GM06990 (cell line): ENCODE data around the gene NISCH.
A peak's percentile ranks its signal among the peaks of the same experiment; 100 is the strongest.

Experiments used
- DNase-seq: peaks from one replicate; pipeline ENCODE4 v3.0.0-alpha.2; 2011; ENCODE audit not compliant: insufficient read length; ENCODE audit errors: extremely low read depth
- H3K27me3 ChIP-seq: replicated peaks from 2 replicates; pipeline ENCODE4 v1.6.0; 2011; ENCODE audit warnings: low read length; ENCODE audit not compliant: control insufficient read depth, insufficient read depth
- H3K36me3 ChIP-seq: 2 replicates; pipeline ENCODE4 v1.5.1; 2011; ENCODE audit warnings: low read length; ENCODE audit not compliant: control insufficient read depth, insufficient read depth
- H3K4me3 ChIP-seq: replicated peaks from 2 replicates; pipeline ENCODE4 v1.5.1; 2011; ENCODE audit warnings: low read depth, mild to moderate bottlenecking, control low read depth, low read length
- TF ChIP-seq, protein P1 (sequence below): IDR thresholded peaks from 2 replicates; pipeline ENCODE4 v1.5.1; 2011; ENCODE audit warnings: low read length, control low read depth, mild to moderate bottlenecking, inconsistent platforms; ENCODE audit not compliant: insufficient read depth, poor library complexity, severe bottlenecking

The NISCH gene

GRCh38 chr3:52532838-52533622, 77.6 kb downstream of the NISCH start:
- Histone ChIP-seq H3K4me3 (peak overlapping the region; percentile 74), H3K27me3 (no peaks in the 10 kb centered on the region), H3K36me3 (peaks cover 3% of the 10 kb centered on the region)
- DNase-seq, result peak; percentile 49
- TF ChIP-seq, protein P1, sequence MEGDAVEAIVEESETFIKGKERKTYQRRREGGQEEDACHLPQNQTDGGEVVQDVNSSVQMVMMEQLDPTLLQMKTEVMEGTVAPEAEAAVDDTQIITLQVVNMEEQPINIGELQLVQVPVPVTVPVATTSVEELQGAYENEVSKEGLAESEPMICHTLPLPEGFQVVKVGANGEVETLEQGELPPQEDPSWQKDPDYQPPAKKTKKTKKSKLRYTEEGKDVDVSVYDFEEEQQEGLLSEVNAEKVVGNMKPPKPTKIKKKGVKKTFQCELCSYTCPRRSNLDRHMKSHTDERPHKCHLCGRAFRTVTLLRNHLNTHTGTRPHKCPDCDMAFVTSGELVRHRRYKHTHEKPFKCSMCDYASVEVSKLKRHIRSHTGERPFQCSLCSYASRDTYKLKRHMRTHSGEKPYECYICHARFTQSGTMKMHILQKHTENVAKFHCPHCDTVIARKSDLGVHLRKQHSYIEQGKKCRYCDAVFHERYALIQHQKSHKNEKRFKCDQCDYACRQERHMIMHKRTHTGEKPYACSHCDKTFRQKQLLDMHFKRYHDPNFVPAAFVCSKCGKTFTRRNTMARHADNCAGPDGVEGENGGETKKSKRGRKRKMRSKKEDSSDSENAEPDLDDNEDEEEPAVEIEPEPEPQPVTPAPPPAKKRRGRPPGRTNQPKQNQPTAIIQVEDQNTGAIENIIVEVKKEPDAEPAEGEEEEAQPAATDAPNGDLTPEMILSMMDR, result no peak

DNA sequence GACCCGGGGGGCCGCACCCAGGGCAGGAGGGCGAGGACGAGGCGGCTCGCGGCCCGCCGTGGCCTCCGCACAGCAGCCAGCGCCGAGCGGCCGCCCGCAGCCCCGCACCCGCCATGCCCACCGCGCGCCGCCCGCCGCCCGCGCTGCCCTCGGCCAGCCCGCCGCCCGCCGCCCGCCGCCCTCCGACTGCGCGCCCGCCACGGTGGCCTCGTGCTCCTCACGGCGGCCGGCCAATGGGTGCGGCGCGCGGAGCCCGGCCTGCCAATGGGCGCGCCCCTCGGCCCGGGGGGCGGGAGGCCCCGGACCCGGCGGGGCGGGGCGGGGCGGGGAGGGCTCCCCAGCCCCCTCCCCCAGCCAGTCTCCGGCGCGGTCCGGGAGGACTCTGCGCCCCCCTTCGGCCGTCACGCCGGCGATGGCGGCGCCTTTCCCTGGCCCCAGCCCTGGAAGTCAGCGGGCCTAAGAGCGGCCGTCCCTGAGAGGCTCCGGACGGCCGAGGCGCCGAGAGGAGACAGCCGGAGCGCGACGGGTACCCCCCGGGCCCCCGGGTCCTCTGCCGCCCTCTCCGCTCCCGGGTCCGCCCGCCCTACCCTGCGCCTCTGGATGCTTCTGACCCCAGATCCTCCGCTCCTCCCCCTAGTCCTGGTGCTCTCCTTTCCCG, 78.3 kb downstream of the NISCH start, which contains the start of gene NT5DC2:
Gene NT5DC2, minus strand, starts transcription at position 235 of the 658 bp plus-strand sequence. Its CDS starts 120 bp downstream, at position 115.
- TF ChIP-seq, protein P1, result peak; percentile 2
- Histone ChIP-seq H3K4me3 (peak within 1 kb of the TSS; percentile 74), H3K36me3 (peaks cover 2% of the 10 kb centered on the region), H3K27me3 (no peaks in the 10 kb centered on the region)
- peak; percentile 77 for DNase-seq

DNA sequence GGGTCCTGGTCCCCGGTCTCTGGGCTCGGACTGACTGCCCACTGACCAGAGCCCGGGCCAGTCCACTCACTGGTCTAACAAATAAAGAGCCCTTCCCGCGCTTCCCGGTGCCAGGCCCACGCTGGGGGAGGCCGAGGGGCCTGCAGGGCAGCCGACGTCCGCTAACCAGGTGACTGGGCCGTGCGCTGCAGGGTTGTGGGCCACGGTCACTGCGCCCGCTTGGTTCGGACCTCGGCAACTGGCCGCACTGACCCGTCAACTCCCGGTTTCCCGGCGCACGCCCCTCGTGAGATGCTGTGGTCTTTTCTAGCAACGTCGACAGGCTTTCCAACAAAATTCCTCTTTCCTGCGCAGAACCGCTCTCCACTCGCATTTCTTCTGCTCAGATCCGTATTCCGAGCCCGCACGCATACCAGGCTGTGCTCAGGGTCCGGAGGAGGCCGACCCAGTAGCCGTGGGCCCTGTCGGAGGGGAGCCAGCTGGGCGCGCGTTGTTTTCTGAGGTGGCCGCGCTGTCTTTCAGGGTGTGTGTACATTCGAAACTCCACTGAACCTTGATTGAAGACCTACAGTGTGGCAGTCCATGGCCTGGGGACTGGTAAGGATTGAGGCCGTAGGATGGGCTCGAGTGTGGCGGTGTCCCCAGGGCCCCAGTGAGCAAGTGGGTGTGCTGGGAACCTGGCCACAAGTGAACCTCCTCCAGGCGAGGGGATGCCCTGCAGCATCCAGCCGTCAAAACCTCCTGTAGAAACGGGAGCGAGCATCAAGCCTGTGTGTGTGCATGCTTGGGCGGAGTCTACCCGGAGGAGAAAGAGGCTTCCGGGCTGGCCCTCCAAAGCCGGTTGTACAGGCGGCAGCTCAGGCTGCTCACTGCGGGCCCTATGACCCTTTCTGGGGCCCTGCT, 79.1 kb downstream of the NISCH start:
- Histone ChIP-seq H3K4me3 (peak overlapping the region; percentile 56), H3K36me3 (no peaks in the 10 kb centered on the region; the same call in 1 of the 2 replicates), H3K27me3 (no peaks in the 10 kb centered on the region)
- peak; percentile 25 for DNase-seq
- TF ChIP-seq, protein P1, result no peak

- Histone ChIP-seq H3K4me3 (no peak overlapping the region), H3K36me3 (no peaks in the 10 kb centered on the region; the same call in 1 of the 2 replicates), H3K27me3 (no peaks in the 10 kb centered on the region)
- DNase-seq, result no peak
- TF ChIP-seq, protein P1, result no peak
Observed at GRCh38 chr3:52535411-52536111, 80.2 kb downstream of the NISCH start.

DNA sequence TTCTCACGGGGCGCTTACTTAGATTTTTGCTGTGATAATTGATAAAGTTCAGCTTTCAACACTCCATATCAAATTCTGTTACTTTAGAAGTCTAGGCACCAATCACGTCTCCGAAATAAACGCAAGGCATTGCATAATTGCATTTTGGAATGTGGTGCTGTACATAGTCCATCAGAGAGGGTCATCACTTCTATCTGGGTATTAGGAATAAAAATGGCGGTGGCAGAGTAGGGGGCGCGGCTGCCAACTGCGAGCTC, 80.6 kb downstream of the NISCH start:
- TF ChIP-seq, protein P1, result no peak
- DNase-seq, result no peak
- H3K36me3 ChIP-seq, result peaks cover 3% of the 10 kb centered on the region
- peak overlapping the region; percentile 52 for H3K4me3 ChIP-seq
- no peaks in the 10 kb centered on the region for H3K27me3 ChIP-seq
